ENCODE measurements around the gene RBM39.

RBM39 gene

GRCh38 chr20:35673884-35674283 is 68.2 kb downstream of the RBM39 start:
- H3F3A ChIP-seq (ENCODE audit: insufficient read depth): 0 out of 2 replicates have a peak, but pooled peaks cover under 1% of the 10 kb centered on the region
- H2AFZ ChIP-seq (ENCODE audit: low read depth, low read length, severe bottlenecking): no peak overlapping the region
- no peak overlapping the region for H3K4me3 ChIP-seq (ENCODE audit: insufficient read depth, low read length, poor library complexity, severe bottlenecking)
- no peak overlapping the region for H3K9ac ChIP-seq (ENCODE audit: low read length)
- no peaks in the 10 kb centered on the region for H4K20me1 ChIP-seq (ENCODE audit: low read depth, low read length)
- H3K9me3 ChIP-seq (ENCODE audit: insufficient read depth, low read length): no peaks in the 10 kb centered on the region
- H3K4me2 ChIP-seq (ENCODE audit: low read depth, low read length, poor library complexity, severe bottlenecking): no peak overlapping the region
- H3K79me2 ChIP-seq (ENCODE audit: insufficient read depth, low read length): no peaks in the 10 kb centered on the region
- H3K9me2 ChIP-seq (replicated peaks; ENCODE audit: insufficient read depth, low read length): no peaks in the 10 kb centered on the region
- no peak overlapping the region for H3K27ac ChIP-seq (ENCODE audit: low read depth, low read length)
- TF ChIP-seq EZH2phosphoT487 (conservative IDR thresholded peaks at IDR 0.05; ENCODE audit: low read length): no peak
- TF ChIP-seq, protein P1, sequence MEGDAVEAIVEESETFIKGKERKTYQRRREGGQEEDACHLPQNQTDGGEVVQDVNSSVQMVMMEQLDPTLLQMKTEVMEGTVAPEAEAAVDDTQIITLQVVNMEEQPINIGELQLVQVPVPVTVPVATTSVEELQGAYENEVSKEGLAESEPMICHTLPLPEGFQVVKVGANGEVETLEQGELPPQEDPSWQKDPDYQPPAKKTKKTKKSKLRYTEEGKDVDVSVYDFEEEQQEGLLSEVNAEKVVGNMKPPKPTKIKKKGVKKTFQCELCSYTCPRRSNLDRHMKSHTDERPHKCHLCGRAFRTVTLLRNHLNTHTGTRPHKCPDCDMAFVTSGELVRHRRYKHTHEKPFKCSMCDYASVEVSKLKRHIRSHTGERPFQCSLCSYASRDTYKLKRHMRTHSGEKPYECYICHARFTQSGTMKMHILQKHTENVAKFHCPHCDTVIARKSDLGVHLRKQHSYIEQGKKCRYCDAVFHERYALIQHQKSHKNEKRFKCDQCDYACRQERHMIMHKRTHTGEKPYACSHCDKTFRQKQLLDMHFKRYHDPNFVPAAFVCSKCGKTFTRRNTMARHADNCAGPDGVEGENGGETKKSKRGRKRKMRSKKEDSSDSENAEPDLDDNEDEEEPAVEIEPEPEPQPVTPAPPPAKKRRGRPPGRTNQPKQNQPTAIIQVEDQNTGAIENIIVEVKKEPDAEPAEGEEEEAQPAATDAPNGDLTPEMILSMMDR (IDR thresholded peaks at IDR 0.05; ENCODE audit: insufficient read depth, low read length, poor library complexity, severe bottlenecking): no peak
- no peaks in the 10 kb centered on the region for H3K36me3 ChIP-seq (ENCODE audit: low read length)
- no peaks in the 10 kb centered on the region for H3K27me3 ChIP-seq (ENCODE audit: low read length)

DNA sequence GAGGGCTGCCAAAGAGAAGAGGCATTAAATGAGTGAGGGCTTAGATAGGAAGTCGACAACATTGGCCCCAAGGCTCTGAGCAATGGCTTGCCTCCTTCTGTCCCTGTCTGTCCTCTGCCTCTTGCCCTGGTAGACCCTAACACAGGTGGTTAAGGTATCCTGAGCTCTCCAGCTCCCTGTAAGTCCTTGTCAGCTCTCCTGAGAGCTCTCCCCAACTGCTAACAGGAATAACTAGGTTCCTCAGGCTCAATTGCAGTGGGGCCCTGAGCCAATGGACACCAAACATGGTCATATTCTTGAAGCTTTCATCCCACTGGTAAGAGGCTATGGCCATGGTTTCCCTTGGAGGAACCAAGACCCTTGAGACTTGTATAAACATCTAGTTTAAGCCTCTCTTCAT is 72.4 kb downstream of the RBM39 start:
- Histone ChIP-seq H2AFZ (ENCODE audit: low read depth, low read length, severe bottlenecking) (no peak overlapping the region), H4K20me1 (ENCODE audit: low read depth, low read length) (no peaks in the 10 kb centered on the region), H3K4me2 (ENCODE audit: low read depth, low read length, poor library complexity, severe bottlenecking) (no peak overlapping the region), H3K9me3 (ENCODE audit: insufficient read depth, low read length) (no peaks in the 10 kb centered on the region), H3K36me3 (ENCODE audit: low read length) (0 out of 2 replicates have a peak, but pooled peaks cover 3% of the 10 kb centered on the region), H3K4me3 (ENCODE audit: insufficient read depth, low read length, poor library complexity, severe bottlenecking) (no peak overlapping the region), H3K27ac (ENCODE audit: low read depth, low read length) (no peak overlapping the region), H3K9ac (ENCODE audit: low read length) (no peak overlapping the region), H3F3A (ENCODE audit: insufficient read depth) (peaks cover 11% of the 10 kb centered on the region), H3K27me3 (ENCODE audit: low read length) (no peaks in the 10 kb centered on the region), H3K79me2 (ENCODE audit: insufficient read depth, low read length) (peaks cover under 1% of the 10 kb centered on the region; the same call in 1 of the 2 replicates), H3K9me2 (replicated peaks; ENCODE audit: insufficient read depth, low read length) (no peaks in the 10 kb centered on the region)
- TF ChIP-seq, protein P1 (IDR thresholded peaks at IDR 0.05; ENCODE audit: insufficient read depth, low read length, poor library complexity, severe bottlenecking): no peak
- TF ChIP-seq EZH2phosphoT487 (conservative IDR thresholded peaks at IDR 0.05; ENCODE audit: low read length): no peak

DNA sequence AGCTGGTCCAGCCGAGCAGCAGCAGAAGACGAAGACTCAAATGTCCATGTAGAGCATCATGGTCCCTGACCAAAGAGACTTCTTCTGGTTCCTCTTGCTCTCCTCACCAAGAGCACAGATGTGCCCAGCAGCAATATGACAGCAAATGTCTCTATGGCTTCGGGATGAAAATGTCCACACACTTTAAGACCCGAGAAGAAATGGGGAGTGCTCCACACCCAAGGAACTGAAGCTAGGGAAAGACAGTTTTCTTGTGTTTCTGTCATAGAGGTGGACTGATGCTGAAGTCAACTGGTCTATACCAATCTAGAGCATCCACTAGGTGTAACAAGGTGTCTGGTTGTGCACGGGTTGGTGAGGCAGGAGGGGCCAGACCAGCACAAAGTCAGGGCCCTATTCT is 72.8 kb downstream of the RBM39 start:
- H3K27me3 ChIP-seq (ENCODE audit: low read length): no peaks in the 10 kb centered on the region
- H3F3A ChIP-seq (ENCODE audit: insufficient read depth): peaks cover 11% of the 10 kb centered on the region
- no peaks in the 10 kb centered on the region for H4K20me1 ChIP-seq (ENCODE audit: low read depth, low read length)
- H3K36me3 ChIP-seq (ENCODE audit: low read length): 0 out of 2 replicates have a peak, but pooled peaks cover 3% of the 10 kb centered on the region
- H3K9me2 ChIP-seq (replicated peaks; ENCODE audit: insufficient read depth, low read length): no peaks in the 10 kb centered on the region
- no peak overlapping the region for H3K4me3 ChIP-seq (ENCODE audit: insufficient read depth, low read length, poor library complexity, severe bottlenecking)
- H3K27ac ChIP-seq (ENCODE audit: low read depth, low read length): no peak overlapping the region
- TF ChIP-seq, protein P1 (IDR thresholded peaks at IDR 0.05; ENCODE audit: insufficient read depth, low read length, poor library complexity, severe bottlenecking): no peak
- TF ChIP-seq EZH2phosphoT487 (conservative IDR thresholded peaks at IDR 0.05; ENCODE audit: low read length): no peak
- peaks cover 5% of the 10 kb centered on the region for H3K79me2 ChIP-seq (ENCODE audit: insufficient read depth, low read length)
- H3K9ac ChIP-seq (ENCODE audit: low read length): no peak overlapping the region
- H3K4me2 ChIP-seq (ENCODE audit: low read depth, low read length, poor library complexity, severe bottlenecking): no peak overlapping the region
- H3K9me3 ChIP-seq (ENCODE audit: insufficient read depth, low read length): no peaks in the 10 kb centered on the region
- no peak overlapping the region for H2AFZ ChIP-seq (ENCODE audit: low read depth, low read length, severe bottlenecking)

All from SU-DHL-6 (cell line).